Activated CD4-positive, alpha-beta T cell treated with anti-CD3 and anti-CD28 coated beads for 1 hour (primary cell): ENCODE measurements around the gene TMEM254.
"Not testable (repeated sequence)": the region's sequence is repeated elsewhere in the genome, so short reads cannot be mapped to it uniquely, and the experiment has no call there.

ENCODE experiments used
- DNase-seq: peaks from one replicate; pipeline ENCODE4 v3.0.0-alpha.2; 2020

The TMEM254 gene, protein sequence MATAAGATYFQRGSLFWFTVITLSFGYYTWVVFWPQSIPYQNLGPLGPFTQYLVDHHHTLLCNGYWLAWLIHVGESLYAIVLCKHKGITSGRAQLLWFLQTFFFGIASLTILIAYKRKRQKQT

DNA sequence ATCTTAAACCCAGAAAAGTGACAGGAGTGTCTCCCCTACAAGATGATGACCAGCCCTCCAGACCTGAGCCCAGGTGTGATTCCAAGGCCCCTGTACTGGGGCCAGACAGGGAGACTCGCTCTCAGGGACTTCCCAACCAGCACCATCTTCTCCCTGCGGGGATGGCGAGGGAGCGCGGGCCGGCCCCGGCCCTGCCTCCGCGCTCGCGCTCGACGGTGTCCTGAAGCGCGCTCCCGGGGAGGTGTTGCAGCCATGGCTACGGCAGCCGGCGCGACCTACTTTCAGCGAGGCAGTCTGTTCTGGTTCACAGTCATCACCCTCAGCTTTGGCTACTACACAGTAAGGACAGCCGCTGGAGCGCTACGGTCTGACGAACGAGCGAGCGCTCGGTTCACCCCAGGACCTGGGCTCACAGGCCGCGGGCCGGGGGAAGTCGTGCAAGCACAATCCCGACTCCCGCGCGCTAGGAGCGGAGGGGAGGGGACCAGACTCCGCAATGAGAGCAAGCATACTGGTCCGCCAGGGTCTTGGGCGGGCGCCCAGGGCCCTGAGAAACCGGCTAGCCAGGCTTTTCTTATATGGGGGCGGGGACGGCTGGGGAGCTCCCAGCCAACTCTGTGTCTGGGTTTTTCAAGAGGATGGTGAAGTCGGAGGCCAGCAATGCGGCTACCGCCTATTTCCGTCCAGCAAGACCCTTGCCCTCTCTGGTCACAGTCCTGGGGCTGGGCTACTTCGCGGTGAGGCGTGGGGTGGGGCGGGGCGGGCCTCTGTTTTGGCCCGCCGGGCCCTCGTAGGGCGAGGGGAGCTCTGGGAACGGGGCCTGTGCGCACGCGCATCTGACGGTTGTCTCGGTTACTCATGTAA lies at the start of gene TMEM254:
Gene TMEM254 (plus strand): TSS at position 218 of the 864 bp plus-strand sequence. CDS start 35 bp downstream, at position 253.
- peak; percentile 79 for DNase-seq

DNA sequence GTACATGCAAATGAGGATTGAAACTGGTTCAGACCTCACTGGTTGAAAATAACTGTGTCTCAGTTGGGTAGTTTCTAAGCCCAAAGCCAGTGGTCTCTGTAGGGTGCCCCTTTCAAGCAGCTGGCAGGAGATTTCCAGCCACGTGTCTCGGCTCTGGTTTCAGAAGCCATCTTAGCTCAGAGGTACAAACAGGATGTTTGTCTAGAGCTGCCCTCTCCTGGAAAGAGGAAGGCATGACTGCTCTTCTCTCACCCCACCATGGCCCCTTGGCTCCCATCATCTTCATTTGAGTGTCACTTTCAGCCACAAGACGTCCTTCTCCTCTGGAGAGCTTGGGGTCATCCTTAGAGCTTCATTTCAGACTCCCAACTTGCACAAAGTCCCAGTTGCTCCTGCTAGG lies 49.3 kb upstream of the TMEM254 start:
- DNase-seq, result not testable (repeated sequence)

DNA sequence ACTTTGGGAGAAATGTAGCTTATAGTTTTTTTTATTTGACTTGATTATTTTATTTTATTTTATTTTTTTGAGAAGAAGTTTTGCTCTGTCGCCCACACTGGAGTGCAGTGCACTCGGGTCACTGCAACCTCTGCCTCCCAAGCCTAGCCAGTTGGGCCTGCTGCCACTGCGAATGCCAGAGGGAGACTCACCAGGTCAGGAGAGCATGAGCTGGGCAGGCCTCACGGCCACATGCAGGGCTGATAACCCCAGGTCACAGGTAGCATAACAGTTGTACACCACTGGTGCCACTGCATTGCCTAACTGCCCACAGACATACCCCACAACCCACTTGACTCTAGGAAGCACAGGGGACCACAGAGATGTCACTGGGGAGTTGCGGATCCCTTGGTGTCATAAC lies 48.6 kb upstream of the TMEM254 start:
- not testable (repeated sequence) for DNase-seq

DNA sequence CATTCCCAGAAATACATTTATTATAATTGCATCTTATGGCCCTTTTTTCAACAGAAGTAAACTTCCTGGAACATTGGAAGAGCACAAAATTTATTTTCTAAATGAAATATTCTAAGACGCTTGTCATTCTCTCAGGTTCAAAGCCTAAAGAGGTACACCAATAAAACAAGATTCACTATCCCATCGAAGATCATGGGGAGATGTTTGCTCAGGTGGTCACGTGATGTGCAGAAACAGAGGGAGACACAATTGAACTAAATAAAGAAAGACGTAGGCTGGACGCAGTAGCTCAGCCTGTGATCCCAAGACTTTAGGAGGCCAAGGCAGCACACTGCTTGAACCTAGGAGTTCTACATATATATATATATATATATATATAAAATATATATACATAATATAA lies 46.0 kb upstream of the TMEM254 start:
- no peak for DNase-seq

DNA sequence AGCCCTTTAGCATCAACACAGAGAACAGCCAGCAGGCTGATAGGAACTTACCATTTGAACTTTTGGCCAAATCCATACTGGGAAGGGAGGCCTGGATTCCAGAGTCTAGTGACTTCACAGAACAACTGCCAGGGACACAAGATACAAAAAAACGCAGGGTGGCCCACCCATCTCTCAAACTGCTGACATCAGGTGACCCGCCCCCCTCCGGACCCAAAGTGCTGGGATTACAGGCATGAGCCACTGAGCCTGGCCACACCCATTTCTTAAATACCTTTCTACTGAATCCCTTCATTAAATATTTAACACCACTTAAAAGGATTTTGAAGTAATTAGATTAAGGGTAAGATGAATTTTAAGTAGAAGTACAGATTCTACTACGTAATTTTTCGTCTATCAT lies 43.7 kb upstream of the TMEM254 start:
- DNase-seq, result not testable (repeated sequence)

DNA sequence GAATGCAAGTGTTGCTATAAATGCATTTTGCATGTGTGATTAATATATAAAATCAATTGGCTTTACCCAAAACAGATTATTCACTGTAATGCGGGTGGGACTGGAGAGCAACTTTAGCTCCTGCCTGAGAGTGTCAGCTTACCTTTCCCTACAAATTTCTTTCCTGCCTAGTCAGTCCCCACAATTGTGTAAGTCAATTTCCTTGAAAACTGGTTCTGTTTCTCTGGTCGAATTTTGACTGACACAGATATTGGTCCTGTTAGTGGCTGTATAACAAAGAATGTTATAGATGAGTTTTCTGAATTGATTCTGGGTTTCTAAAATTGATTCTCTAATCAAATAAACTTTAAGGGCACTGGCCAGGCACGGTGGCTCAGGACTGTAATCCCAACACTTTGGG lies 43.0 kb upstream of the TMEM254 start:
- not testable (repeated sequence) for DNase-seq

DNA sequence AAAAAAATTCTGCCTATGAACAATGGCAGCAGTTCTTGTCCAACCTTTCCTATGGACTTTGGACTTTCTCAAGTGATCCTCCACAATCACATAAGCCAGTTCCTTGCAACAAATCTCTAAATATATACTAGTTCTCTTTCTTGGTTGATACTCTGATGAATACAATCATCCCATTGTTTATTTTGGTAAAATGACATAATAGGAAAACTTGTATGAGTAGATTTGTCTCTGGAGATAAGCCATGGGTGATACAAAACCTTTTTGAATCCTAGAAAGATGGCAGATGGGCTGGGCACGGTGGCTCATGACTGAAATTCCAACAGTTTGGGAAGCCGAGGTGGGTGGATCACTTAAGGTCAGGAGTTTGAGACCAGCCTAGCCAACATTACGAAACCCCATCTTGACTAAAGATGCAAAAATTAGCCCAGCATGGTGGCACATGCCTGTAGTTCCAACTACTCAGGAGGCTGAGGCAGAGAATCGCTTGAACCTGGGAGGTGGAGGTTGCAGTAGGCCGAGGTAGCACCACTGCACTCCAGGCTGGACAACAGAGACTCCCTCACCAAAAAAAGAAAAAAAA lies 41.5 kb upstream of the TMEM254 start:
- not testable (repeated sequence) for DNase-seq

DNA sequence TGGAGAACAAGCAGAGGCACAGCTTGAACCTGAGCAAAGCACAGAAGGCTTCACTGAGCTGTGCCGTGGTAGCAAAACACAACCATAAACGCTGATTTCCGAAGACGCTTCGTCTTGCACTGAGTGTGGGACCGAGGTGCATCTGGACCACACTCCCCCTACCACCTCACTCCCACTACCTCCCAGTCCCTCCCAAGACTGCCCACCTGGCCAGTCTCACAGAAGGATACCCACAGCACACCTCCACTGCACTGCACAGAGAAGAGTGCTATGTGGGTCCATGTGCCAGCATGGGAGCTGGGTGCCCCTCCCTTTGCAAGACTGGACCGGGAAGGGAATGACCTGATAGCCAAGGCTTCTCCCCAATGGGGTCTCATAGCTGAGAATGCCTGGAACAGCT lies 40.2 kb upstream of the TMEM254 start:
- DNase-seq, result not testable (repeated sequence)

DNA sequence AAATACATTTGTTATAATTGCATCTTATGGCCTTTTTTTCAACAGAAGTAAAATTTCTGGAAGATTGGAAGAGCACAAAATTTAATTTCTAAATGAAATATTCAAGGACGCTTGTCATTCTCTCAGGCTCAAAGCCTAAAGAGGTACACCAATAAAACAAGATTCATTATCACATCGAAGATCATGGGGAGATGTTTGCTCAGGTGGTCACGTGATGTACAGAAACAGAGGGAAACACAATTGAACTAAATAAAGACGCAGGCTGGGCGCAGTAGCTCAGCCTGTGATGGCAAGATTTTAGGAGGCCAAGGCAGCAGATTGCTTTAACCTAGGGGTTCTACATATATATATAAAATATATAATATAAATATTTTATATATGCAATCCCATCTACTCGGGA lies 37.3 kb upstream of the TMEM254 start:
- DNase-seq, result no peak

DNA sequence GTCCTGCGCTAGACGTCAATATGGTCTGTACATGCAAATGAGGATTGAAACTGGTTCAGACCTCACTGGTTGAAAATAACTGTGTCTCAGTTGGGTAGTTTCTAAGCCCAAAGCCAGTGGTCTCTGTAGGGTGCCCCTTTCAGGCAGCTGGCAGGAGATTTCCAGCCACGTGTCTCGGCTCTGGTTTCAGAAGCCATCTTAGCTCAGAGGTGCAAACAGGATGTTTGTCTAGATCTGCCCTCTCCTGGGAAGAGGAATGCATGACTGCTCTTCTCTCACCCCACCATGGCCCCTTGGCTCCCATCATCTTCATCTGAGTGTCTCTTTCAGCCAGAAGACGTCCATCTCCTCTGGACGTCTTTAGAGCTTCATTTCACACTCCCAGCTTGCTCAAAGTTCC lies 33.5 kb upstream of the TMEM254 start:
- not testable (repeated sequence) for DNase-seq

DNA sequence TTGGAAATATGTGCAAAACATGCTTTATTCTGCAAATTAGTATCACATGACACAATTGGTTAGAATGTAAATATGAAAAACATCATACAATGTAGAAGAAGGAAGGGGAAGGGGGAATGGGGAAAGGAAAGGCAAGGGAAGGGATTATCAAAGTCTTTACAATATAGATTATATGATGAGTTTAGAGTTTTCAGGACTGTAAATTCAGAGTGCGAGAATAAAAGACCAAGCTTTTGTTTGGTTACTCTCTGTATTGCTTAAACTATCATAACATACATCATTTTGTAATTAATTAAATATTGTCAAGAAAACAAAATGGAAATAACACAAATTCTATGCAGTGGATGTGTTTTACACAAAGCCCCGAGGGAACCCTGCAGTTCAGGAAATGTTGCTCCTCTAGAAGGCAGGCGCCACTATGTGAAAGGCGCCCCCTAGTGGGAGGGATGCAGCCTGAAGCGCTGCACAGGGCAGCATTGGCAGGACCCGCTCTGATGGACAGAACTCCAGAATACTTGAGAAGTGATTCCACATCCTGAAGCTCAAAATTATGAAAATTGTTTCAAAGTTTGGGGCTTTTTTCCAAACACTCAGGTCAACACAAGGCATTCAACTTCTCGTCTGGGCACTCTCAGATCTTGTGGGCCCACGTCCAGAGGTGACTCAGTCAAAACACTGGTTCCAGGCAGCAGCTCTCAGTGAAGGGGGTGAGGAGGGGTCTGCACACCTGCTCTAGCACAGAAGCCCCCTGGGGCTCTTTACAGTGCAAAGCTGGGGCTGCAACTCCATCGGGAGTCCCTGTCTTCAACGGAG lies 31.6 kb upstream of the TMEM254 start:
- DNase-seq, result peak; percentile 48

DNA sequence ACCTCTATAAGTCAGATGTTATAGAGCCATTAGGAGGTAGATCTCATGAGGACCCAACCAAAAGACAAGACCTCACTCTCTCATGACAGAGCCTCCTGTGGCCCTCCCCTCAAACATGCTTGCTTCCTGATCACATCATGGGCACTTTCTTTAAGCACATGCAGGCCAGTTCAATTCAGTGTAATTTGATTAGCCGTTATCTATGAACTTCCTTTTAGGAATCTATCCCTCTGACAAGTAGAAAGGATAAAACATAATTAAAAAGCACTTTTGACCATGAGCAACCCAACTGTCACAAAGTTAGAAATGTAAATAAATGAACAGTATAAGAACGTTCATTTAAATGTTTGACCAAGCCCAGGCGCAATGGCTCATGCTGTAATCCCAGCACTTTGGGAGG lies 27.7 kb upstream of the TMEM254 start:
- DNase-seq, result no peak

DNA sequence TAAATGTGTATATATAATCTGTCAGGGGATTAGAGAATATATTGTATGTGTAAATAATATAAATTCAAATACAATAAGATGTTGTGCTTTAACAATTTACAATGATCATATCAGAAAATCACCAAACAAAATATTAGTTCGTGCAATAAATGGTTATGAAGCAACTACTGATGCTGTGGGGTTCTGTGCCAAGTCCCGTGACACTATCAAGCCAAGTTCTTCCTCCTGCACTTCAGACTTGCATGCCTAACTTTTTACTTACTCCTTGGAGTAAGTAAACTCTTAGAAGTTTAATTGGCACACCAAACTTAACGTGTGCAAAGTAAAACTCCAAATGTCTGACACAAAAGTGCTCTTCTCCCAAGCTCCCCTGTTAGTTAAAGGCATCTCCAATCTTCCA lies 26.5 kb upstream of the TMEM254 start:
- DNase-seq, result no peak

DNA sequence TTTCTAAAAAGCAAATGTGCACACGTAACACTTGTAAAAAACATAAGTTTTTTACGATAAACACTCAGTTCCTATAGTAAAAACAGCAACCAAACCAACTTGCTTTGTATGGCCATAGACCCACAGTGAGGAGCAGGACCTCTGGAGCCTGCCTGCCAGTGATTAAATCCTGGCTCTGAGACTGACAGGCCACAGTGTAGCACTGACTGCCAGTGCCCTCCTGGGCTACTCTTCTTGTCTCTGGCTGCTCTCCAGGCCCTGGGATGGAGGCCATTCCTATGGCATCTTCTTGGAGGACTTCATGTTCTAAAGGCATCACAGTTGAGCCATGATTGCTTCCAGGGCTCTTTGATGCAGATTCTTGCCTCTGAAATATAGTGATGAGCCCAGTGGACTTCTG lies 22.7 kb upstream of the TMEM254 start:
- DNase-seq, result no peak

DNA sequence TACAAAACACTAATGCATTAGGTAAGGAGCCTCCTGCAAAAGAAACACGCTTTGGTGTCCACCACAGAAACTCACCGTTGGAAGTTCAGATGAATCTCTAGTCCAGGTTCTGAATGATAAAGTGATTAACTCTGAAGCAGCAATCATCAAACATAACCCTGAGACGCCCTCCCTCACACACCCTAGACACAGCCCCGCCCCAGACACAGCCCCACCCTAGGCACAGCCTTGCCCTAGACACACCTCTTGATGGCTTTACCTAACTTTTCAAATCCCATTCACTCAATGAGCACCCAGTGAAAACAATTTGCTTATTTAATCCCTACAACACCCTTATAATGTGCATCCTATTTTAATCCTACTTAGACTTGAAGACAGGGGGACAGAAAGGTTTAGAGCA lies 21.3 kb upstream of the TMEM254 start:
- DNase-seq, result no peak

DNA sequence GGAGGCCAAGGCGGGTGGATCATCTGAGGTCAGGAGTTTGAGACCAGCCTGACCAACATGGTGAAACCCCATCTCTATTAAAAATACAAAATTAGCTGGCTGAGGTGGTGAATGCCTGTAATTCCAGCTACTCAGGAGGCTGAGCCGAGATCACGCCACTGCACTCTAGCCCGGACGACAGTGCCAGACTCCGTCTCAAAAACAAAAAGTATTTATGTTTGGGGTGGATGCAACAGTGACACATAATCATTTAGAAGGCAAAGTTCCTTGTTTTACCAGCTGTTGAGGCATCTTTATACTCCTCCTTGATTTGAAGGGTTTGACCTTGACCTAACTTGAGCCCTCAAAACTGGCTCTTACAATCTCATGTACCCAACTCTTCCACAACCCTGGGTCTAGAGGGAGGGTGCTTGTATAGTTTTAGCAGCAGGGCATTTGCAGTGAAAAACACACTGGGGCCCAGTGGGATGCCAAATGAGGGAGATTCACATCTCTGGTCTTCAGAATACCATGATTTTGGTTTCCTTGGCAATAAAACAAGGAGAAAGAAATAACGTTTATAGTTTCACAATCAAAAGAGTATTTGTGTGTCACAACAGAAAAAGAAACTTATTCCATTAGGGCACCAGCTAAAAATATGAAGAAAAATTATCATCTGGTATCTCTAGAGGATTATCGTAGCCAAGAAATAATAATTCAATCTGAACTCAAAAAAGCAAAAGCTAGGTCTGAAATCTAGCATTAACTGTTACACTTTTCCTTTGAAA lies 14.2 kb upstream of the TMEM254 start:
- no peak for DNase-seq

DNA sequence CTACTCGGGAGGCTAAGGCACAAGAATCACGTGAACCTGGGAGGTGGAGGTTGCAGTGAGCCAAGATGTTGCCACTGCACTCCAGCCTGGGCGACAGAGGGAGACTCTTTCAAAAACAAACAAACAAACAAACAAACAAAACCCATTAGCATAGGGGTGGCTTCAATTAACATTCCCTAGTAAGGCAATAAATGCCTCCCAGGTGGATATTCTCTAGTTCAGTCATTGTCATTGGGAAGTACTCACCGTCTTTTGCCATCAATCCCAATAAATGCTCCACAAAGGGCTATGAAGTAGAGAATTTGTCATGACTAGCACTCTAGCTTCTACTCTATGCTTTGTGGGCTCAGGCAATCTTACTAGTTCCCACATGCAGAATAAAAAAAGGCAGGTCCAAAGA lies 11.7 kb upstream of the TMEM254 start:
- DNase-seq, result no peak

DNA sequence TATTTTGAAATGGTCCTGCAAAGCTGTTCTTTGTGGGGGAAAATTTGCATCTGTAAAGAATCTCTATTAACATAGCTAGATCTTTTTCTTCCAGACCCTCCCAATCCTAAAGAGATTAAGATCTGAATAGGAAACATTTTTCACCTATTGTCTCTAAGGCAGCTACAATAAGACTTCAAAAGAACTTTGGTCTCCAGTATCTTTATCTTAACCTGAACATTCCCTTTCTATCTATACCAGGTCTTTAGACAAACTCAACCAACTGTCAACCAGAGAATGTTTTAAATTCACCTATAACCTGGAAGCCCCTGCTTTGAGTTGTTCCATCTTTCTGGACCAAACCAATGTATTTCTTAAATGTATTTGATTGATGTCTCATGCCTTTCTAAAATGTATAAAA lies 10.6 kb upstream of the TMEM254 start:
- not testable (repeated sequence) for DNase-seq

DNA sequence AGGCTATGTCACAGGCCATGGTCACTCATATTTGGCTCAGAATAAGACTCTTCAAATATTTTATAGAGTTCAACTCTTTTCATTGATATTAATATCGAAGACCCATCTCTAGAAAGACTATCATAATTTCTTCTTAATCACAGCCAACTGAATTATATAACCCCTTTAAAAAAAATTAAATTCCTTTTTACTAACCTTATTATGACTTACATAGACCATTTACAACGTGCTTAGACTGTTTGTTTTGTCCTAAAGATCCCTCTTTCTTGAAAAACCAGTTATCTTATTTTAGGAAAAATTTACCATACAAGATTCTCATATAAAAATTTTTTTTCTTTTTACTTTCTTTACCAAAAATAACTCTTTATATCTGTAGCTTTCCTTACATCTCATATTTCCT lies 10.2 kb upstream of the TMEM254 start:
- no peak for DNase-seq

DNA sequence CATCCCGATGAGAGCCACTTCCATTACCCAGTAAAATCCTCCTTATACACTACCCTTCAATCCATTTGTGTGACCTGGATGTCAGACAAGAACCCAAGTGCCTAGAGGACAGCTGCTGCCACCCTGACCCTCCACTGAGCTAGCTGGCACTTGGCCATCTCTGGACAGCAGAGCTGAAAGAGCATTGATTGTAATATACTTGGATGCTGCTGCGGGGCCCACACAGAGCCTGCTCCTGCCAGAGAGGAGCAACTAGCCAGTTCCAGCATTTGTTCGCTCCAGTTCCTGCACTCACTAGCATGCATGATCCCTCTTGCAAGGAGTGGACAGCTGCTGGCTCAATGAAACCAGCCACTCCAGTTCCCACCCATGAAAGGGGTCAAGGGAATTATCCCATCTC lies 8.4 kb upstream of the TMEM254 start:
- DNase-seq, result no peak

DNA sequence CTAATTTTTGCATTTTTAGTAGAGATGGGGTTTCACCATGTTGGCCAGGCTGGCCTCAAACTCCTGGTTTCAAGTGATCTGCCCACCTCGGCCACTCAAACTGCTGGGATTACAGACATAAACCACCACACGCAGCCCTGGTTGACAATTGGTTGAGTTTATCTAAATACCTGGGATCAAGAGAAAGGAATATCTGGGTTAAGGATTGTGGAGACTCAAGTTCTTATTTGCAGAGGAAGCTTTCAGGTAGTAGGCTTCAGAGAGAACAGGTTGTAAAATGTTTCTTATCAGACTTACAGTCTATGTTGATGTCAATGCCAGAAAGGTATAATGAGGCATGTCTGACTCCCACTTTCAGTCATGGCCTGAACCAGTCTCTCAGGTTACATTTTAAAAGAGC lies 5.9 kb upstream of the TMEM254 start:
- no peak for DNase-seq

DNA sequence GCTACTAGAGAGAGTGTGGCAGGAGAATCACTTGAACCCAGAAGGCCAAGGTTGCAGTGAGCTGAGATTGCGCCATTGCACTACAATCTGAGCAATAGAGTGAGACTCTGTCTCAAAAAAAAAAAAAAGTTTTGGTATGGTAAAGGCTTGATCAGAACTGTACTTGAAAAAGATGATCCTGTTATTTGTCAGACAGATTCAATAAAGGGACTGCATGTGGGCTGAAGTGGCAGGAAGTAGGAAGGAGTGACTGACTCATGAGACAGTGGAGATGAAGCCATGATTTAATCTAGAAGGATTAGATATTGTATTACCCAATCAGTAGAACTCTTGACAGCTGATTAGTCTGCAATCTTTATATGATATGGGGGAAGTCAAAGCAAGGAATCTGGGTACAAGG lies 2.7 kb upstream of the TMEM254 start:
- no peak for DNase-seq
